Calu3 (cell line): Measurements from ENCODE around the gene LAD1. TPM values are rescaled to one million over a fixed set of nuclear protein-coding genes. Genes with fewer than 3 reads are reported as not detected.

Experiments
- BruUV-seq: library from RNA; stranded (reverse); fragments of 400-500 nt; replicated peaks from 2 replicates; lab custom pipeline; 2021; lab: Mats Ljungman, UMichigan
- CTCF ChIA-PET: fragments of 300-600 bp; sonication (Branson Sonifier 250); formaldehyde crosslinking; loops from one replicate; lab custom pipeline; 2022; ENCODE audit warnings: antibody characterized with exemption; lab: Charles Lee
- DNase-seq: peaks from one replicate; pipeline ENCODE4 v3.0.0; 2022
- H3K27ac Mint-ChIP-seq: one replicate; pipeline ENCODE4 v1.8.0; 2022; ENCODE audit warnings: mixed read lengths; ENCODE audit not compliant: unreplicated experiment
- H3K27me3 Mint-ChIP-seq: one replicate; pipeline ENCODE4 v1.8.0; 2022; ENCODE audit warnings: mixed read lengths; ENCODE audit not compliant: unreplicated experiment
- H3K36me3 Mint-ChIP-seq: one replicate; pipeline ENCODE4 v1.8.0; 2022; ENCODE audit warnings: mild to moderate bottlenecking, moderate library complexity, mixed read lengths; ENCODE audit not compliant: insufficient read depth, unreplicated experiment
- H3K4me1 Mint-ChIP-seq: one replicate; pipeline ENCODE4 v1.8.0; 2022; ENCODE audit warnings: mild to moderate bottlenecking, low read depth, mixed read lengths; ENCODE audit not compliant: unreplicated experiment
- H3K4me3 Mint-ChIP-seq: one replicate; pipeline ENCODE4 v1.8.0; 2022; ENCODE audit warnings: mild to moderate bottlenecking, low read depth, moderate library complexity, mixed read lengths; ENCODE audit not compliant: unreplicated experiment
- H3K9me3 Mint-ChIP-seq: one replicate; pipeline ENCODE4 v1.8.0; 2022; ENCODE audit warnings: low read depth, mixed read lengths; ENCODE audit not compliant: unreplicated experiment
- intact Hi-C: fragments of 100-400 bp; cut with micrococcal nuclease; formaldehyde crosslinking; loops from one replicate; pipeline ENCODE4 v1.10.0; 2022; ENCODE audit not compliant: unreplicated experiment
- total RNA-seq: library from RNA; stranded (reverse); gene quantifications from 2 replicates; pipeline ENCODE4 v1.2.3, GENCODE V29; 2022
- TF ChIP-seq, protein P1 (sequence below): fragments of 200-600 bp; IDR thresholded peaks from one replicate; pipeline ENCODE4 v1.8.0; 2022; ENCODE audit warnings: antibody characterized with exemption; ENCODE audit not compliant: unreplicated experiment

The LAD1 gene
- total RNA-seq, 1 experiment from 2014 or later, result 209 TPM

DNA sequence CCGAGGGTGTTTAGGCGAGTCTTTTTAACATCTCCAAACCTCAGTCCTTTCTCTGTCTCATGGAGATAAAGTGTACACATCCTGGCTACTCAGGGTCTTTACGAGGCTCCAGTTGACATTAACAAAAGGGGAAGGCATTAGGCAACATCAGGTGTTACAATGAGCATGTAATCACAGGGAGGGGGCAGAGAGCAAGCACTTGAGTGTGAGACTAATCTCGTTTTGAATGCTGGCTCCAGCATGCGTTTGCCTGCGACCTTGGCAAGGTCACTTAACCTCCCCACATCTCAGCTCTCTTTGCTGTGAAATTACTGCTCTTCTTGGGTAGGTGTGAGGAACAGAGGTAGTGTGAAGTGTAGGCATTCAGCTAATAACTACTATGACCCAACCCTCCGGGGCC lies 24.8 kb downstream of the LAD1 start:
- peaks cover 10% of the 10 kb centered on the region for H3K36me3 Mint-ChIP-seq
- H3K27me3 Mint-ChIP-seq, result peaks cover 100% of the 10 kb centered on the region
- TF ChIP-seq, protein P1, sequence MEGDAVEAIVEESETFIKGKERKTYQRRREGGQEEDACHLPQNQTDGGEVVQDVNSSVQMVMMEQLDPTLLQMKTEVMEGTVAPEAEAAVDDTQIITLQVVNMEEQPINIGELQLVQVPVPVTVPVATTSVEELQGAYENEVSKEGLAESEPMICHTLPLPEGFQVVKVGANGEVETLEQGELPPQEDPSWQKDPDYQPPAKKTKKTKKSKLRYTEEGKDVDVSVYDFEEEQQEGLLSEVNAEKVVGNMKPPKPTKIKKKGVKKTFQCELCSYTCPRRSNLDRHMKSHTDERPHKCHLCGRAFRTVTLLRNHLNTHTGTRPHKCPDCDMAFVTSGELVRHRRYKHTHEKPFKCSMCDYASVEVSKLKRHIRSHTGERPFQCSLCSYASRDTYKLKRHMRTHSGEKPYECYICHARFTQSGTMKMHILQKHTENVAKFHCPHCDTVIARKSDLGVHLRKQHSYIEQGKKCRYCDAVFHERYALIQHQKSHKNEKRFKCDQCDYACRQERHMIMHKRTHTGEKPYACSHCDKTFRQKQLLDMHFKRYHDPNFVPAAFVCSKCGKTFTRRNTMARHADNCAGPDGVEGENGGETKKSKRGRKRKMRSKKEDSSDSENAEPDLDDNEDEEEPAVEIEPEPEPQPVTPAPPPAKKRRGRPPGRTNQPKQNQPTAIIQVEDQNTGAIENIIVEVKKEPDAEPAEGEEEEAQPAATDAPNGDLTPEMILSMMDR, result no peak
- no peaks in the 10 kb centered on the region for H3K9me3 Mint-ChIP-seq
- H3K4me1 Mint-ChIP-seq, result no peaks in the 10 kb centered on the region
- no peak overlapping the region for H3K4me3 Mint-ChIP-seq
- no TSS peak for BruUV-seq
- no peak for DNase-seq
- CTCF ChIA-PET, result interaction anchor here (0.5 kb wide), 2 partner anchors 228 to 808 kb away, joined by 3 to 9 read pairs; no protein-coding TSS in a partner anchor
- H3K27ac Mint-ChIP-seq, result no peak overlapping the region
- intact Hi-C loops, result no loop called here

DNA sequence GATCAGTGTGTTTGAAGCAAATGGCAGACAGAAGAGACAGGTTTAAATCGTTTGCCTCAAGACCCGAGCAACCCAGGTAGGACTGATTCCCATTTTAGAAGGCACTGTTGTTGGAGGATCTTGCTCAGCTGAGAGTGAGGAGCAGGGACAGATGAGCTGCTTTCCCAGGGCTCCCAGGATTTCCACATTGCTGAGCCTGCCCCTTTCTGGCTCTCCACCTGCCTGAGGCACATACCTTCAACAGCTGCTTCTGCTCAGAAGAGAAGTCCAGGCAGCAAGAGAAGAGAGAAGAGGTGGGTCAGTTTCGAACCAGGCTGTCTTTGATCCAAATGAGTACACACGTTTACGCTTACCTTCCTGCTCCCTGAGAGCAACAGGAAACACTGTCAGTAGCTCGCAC lies 27.3 kb downstream of the LAD1 start:
- intact Hi-C loops, result no loop called here
- Mint-ChIP-seq H3K27me3 (peaks cover 100% of the 10 kb centered on the region), H3K4me1 (no peaks in the 10 kb centered on the region), H3K4me3 (no peak overlapping the region), H3K36me3 (no peaks in the 10 kb centered on the region), H3K27ac (no peak overlapping the region), H3K9me3 (no peaks in the 10 kb centered on the region)
- DNase-seq, result no peak
- BruUV-seq, result no TSS peak
- CTCF ChIA-PET, result no interaction called here
- TF ChIP-seq, protein P1, result no peak

DNA sequence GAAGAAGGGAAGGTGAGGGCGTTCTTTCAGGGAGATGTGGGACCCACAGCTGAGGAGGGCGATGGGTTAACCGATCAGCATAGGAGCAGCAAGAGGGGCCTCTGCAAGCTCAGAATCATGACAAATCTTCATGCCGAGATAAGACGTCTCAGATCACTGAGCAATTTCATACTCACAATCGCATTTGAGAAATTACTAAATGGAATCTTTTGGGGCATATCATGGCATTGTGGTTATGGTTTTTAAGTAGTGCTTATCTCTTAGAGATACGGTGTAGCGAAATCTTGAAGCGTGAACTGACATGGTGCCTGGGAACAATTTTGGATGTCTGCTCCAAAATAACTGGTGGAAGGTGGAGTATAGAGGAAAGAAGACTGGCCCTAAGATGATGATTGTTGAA lies 27.8 kb downstream of the LAD1 start:
- Mint-ChIP-seq H3K9me3 (no peaks in the 10 kb centered on the region), H3K36me3 (no peaks in the 10 kb centered on the region), H3K27me3 (peaks cover 100% of the 10 kb centered on the region), H3K4me1 (no peaks in the 10 kb centered on the region), H3K27ac (no peak overlapping the region), H3K4me3 (no peak overlapping the region)
- TF ChIP-seq, protein P1, result no peak
- intact Hi-C loops, result no loop called here
- no TSS peak for BruUV-seq
- DNase-seq, result no peak
- CTCF ChIA-PET, result interaction anchor here (0.6 kb wide), 1 partner anchor 47 kb away, joined by 4 read pairs; no protein-coding TSS in a partner anchor

DNA sequence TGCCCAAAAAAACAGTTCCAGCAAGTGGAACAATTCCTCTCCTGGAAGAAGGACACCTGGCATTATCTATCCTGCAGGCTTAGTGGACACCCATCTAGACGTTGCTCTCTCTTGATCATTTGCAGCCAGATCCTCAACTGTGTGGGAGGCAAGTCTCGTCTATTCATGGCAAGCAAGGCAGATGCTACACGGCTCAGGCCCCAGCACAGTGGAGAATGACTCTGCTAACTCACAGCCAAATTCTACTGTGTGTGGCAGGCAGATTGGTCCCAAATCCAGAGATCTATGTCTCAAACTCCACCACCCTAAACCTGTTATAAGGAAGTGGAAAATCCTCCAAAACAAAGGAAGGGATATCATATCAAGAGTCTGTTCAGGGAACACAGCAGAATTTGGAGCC lies 28.6 kb downstream of the LAD1 start:
- Mint-ChIP-seq H3K27me3 (peaks cover 100% of the 10 kb centered on the region), H3K36me3 (no peaks in the 10 kb centered on the region), H3K4me3 (no peak overlapping the region), H3K9me3 (no peaks in the 10 kb centered on the region), H3K27ac (no peak overlapping the region), H3K4me1 (no peaks in the 10 kb centered on the region)
- CTCF ChIA-PET, result no interaction called here
- intact Hi-C loops, result no loop called here
- DNase-seq, result no peak
- TF ChIP-seq, protein P1, result no peak
- no TSS peak for BruUV-seq
